HG02970 (cell line): ENCODE measurements around the gene BTBD6.

Source experiments
- ATAC-seq: cut with Tn5 transposase; IDR thresholded peaks from one replicate; pipeline ENCODE4 v1.9.1; 2021; ENCODE audit warnings: mild to moderate bottlenecking, moderate library complexity, moderate number of reproducible peaks; ENCODE audit not compliant: unreplicated experiment, low FRiP score

BTBD6 gene

GRCh38 chr14:105210266-105211025 lies 37.9 kb upstream of the BTBD6 start:
- no peak for ATAC-seq

GRCh38 chr14:105211086-105211757 lies 37.1 kb upstream of the BTBD6 start:
- no peak for ATAC-seq

- ATAC-seq = no peak
These were observed 36.6 kb upstream of the BTBD6 start for GRCh38 chr14:105211758-105212089.

- ATAC-seq = no peak
These were observed 35.6 kb upstream of the BTBD6 start for GRCh38 chr14:105212541-105213300.

GRCh38 chr14:105213361-105213760 lies 35.0 kb upstream of the BTBD6 start:
- ATAC-seq = no peak

- ATAC-seq = no peak
These were observed 33.9 kb upstream of the BTBD6 start for GRCh38 chr14:105214324-105214915.

- no peak for ATAC-seq
These were observed 32.7 kb upstream of the BTBD6 start for GRCh38 chr14:105215602-105216001.

- ATAC-seq = no peak
These were observed 31.7 kb upstream of the BTBD6 start for GRCh38 chr14:105216490-105217247.

- no peak for ATAC-seq
These were observed 30.6 kb upstream of the BTBD6 start for GRCh38 chr14:105217774-105218173.

- no peak for ATAC-seq
These were observed 29.7 kb upstream of the BTBD6 start for GRCh38 chr14:105218611-105219010.

GRCh38 chr14:105219043-105219612 lies 29.2 kb upstream of the BTBD6 start:
- no peak for ATAC-seq

- no peak for ATAC-seq
These were observed 28.6 kb upstream of the BTBD6 start for GRCh38 chr14:105219753-105220152.

GRCh38 chr14:105220699-105221597 lies 27.4 kb upstream of the BTBD6 start:
- ATAC-seq = no peak

GRCh38 chr14:105221598-105222178 lies 26.6 kb upstream of the BTBD6 start:
- ATAC-seq = no peak

- ATAC-seq = no peak
These were observed 25.1 kb upstream of the BTBD6 start for GRCh38 chr14:105223260-105223659.

- ATAC-seq = no peak
These were observed 24.4 kb upstream of the BTBD6 start for GRCh38 chr14:105223770-105224544.

- ATAC-seq = no peak
These were observed 23.3 kb upstream of the BTBD6 start for GRCh38 chr14:105224845-105225570.
